ENCODE results near the gene NRN1.
"Not testable (repeated sequence)": the region's sequence is repeated elsewhere in the genome, so short reads cannot be mapped to it uniquely, and the experiment has no call there.

Gene NRN1

GRCh38 chr6:5986861-5987260, 19.9 kb downstream of the NRN1 start:
- DNase-seq (ENCODE audit: low read depth in 1 of 2, low spot score in 1 of 2) = no peak
- TF ChIP-seq JUND (IDR thresholded peaks at IDR 0.05; ENCODE audit: low read depth) = no peak
- in situ Hi-C loops (cut with HindIII; ENCODE audit: low pct_unique_long_range_greater_than_20kb, low sequenced_read_pairs) = no loop called here

- in situ Hi-C loops (cut with HindIII; ENCODE audit: low pct_unique_long_range_greater_than_20kb, low sequenced_read_pairs) = no loop called here
- DNase-seq (ENCODE audit: low read depth in 1 of 2, low spot score in 1 of 2) = no peak
- no peak for TF ChIP-seq JUND (IDR thresholded peaks at IDR 0.05; ENCODE audit: low read depth)
Measured at GRCh38 chr6:5984150-5985089, 22.3 kb downstream of the NRN1 start.

DNA sequence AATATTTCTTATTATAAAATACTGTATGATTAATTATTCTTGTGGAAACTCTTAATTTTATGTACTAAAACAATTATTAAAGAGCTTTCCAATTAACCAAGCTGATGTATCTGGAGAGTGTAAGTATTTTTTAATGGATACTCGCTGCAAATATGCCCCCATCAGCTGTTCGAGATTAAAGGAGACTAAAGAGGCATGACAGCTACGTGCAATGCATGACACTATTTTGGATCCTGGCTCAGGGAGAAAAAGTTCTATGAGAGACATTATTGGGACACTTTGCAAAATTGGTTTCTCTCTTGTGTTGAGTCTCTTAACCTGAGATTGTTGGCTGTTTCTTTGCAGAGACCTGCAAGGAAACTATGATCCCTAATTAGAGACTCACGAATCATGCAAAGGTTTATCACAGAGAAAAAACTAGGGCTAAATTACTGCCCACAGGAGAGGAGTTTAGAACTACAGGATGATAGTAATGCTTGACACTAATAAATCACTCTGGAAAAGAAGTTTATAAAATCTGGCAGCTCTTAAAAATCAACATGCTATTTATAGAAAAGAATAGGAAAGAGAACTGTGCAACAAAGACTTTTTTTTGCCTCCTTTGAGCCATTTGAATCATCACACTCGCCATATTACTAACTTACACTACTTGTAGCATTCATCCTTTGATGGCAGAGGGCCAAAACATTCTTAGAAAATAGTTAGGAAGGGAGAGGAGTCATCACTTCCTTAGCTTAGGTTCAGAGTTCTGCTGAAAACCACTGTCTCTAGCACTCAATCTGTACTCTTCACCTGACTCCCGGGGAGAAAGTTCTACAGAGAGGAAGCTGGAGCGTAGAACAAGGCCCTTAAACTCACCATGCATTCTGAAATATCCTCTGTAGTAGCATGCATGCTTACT, 25.3 kb downstream of the NRN1 start:
- in situ Hi-C loops (cut with HindIII; ENCODE audit: low pct_unique_long_range_greater_than_20kb, low sequenced_read_pairs) = no loop called here
- TF ChIP-seq JUND (IDR thresholded peaks at IDR 0.05; ENCODE audit: low read depth) = no peak
- no peak for DNase-seq (ENCODE audit: low read depth in 1 of 2, low spot score in 1 of 2)

- no peak for DNase-seq (ENCODE audit: low read depth in 1 of 2, low spot score in 1 of 2)
- in situ Hi-C loops (cut with HindIII; ENCODE audit: low pct_unique_long_range_greater_than_20kb, low sequenced_read_pairs) = no loop called here
Measured at GRCh38 chr6:5979650-5980420, 26.9 kb downstream of the NRN1 start.

DNA sequence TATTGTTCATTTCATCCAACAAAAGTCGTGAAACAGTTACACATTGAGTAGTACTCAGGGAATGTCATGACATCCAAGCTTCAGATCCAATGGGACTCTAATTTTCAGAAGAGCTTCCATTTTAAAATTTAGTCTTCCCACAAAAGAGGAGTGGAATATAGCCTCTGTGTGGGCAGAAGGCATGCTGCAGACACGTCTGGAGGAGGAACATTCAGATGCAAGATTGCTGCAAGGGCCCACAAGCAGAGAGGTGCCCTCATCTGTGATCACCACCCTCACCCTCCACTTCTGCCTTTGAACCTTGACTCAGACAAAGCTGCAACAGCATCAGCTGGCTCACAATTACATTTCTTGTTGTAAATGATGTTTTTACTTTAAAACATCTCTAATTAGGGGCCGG, 29.9 kb downstream of the NRN1 start:
- DNase-seq (ENCODE audit: low read depth in 1 of 2, low spot score in 1 of 2) = no peak
- no peak for TF ChIP-seq JUND (IDR thresholded peaks at IDR 0.05; ENCODE audit: low read depth)
- in situ Hi-C loops (cut with HindIII; ENCODE audit: low pct_unique_long_range_greater_than_20kb, low sequenced_read_pairs) = no loop called here

More at GRCh38 chr6:5979650-5980420, 26.9 kb downstream of the NRN1 start:
- no peak for TF ChIP-seq JUND (IDR thresholded peaks at IDR 0.05; ENCODE audit: low read depth)

DNA sequence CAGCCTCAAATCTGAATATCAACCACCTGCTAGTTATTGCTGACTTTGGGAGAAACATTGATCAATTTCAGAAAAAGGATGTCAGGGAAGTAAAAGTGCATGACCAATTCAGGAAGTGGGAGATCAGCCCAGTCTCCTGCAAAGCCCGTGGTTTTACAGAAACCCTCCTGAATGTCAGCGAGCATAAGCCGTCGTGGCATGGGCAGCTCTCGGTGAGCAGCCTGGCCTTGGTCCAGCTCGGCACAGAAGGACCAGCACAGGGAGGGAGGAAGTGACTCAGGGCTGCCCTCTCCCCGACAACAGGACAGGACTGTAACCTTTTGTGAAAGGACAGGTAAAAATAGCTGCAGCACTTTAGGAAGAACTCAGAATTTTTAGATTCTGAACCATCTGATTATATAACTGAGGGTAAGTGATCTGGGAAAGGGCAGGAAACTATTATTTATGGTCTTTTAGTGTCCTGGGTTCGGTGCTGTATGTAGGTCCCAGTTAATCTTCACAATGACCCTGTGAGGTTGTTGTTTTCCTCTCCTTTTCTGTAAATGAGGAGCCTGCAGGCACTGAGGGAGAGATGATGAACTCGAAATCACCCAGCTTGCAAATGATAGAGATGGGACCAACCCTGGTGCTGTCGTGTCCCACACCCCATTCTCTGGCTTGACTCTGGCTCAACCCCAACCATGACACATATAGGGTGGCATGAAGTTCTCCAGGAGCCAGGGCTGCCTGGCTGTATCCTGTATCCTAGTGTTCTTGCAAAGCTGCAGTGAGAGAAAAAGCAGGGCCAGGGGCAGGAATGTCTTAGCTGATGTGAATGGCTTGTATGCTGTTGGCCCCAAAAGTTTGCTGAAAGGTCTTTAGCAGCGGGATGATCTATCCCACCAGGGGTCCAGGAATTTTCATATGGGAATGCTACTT, 37.6 kb downstream of the NRN1 start:
- TF ChIP-seq JUND (IDR thresholded peaks at IDR 0.05; ENCODE audit: low read depth) = no peak

DNA sequence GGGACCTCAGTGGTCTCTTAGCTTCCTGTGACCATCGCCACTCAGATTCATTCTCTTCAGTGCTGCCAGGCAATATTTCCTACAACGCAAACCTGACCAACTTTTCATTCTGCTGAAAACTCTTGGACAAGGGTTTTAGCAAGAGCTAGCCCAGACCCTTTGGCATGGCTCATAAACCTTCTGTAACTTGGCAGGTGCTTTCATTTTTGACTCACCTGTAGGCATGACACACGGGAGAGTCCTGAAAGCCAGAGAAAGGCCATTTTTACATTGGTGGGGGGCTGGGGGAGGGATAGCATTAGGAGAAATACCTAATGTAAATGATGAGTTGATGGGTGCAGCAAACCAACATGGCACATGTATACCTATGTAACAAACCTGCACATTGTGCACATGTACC, 38.7 kb downstream of the NRN1 start:
- in situ Hi-C loops (cut with HindIII; ENCODE audit: low pct_unique_long_range_greater_than_20kb, low sequenced_read_pairs); DNase-seq (ENCODE audit: low read depth in 1 of 2, low spot score in 1 of 2): not testable (repeated sequence)

More for the DNA sequence above, 37.6 kb downstream of the NRN1 start:
- in situ Hi-C loops (cut with HindIII; ENCODE audit: low pct_unique_long_range_greater_than_20kb, low sequenced_read_pairs) = no loop called here
- no peak for DNase-seq (ENCODE audit: low read depth in 1 of 2, low spot score in 1 of 2)

- no peak for TF ChIP-seq JUND (IDR thresholded peaks at IDR 0.05; ENCODE audit: low read depth)
- in situ Hi-C loops (cut with HindIII; ENCODE audit: low pct_unique_long_range_greater_than_20kb, low sequenced_read_pairs) = no loop called here
- no peak for DNase-seq (ENCODE audit: low read depth in 1 of 2, low spot score in 1 of 2)
Measured at GRCh38 chr6:5967594-5967993, 39.1 kb downstream of the NRN1 start.

DNA sequence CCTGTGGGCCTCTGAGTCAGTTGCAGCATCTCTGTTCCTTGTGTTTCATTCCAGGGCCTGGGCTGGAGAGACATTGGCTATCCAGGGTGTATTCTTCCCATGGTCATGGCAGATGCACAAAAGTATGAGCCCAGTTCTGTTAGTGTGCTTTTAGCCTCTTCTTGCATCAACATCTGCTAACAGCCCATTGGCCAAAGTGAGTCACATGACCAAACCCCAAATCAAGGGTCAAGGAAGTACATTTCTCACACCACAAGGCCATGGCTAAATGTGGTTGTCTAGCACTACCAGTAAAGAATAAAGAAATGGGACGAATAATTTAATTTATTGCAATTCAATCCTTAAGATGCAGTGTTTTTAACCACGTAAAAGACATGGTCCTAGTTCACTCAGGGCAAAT, 43.9 kb downstream of the NRN1 start:
- no peak for TF ChIP-seq JUND (IDR thresholded peaks at IDR 0.05; ENCODE audit: low read depth)
- no peak for DNase-seq (ENCODE audit: low read depth in 1 of 2, low spot score in 1 of 2)
- in situ Hi-C loops (cut with HindIII; ENCODE audit: low pct_unique_long_range_greater_than_20kb, low sequenced_read_pairs) = no loop called here

DNA sequence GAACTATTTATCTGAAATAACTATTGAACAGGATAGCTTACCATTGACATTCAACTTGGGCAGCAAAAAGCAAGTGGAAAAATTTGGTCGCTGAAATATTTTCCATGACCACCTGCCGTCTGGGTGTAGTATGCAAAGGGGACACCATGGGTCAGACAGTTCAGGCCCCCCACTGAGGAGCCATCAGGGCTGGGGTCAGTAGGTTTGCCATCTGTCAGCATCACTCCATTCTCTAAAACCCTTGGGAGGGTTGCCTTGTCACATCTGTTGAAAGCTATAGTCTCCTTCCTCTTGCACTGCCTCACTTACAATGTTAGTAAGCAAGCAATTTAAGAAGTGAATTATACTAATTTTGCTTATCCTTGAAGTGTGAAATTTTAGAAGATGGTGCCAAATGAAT, 44.9 kb downstream of the NRN1 start:
- TF ChIP-seq JUND (IDR thresholded peaks at IDR 0.05; ENCODE audit: low read depth) = no peak
- no peak for DNase-seq (ENCODE audit: low read depth in 1 of 2, low spot score in 1 of 2)
- in situ Hi-C loops (cut with HindIII; ENCODE audit: low pct_unique_long_range_greater_than_20kb, low sequenced_read_pairs) = no loop called here

- DNase-seq (ENCODE audit: low read depth in 1 of 2, low spot score in 1 of 2) = no peak
- TF ChIP-seq JUND (IDR thresholded peaks at IDR 0.05; ENCODE audit: low read depth) = no peak
- in situ Hi-C loops (cut with HindIII; ENCODE audit: low pct_unique_long_range_greater_than_20kb, low sequenced_read_pairs) = no loop called here
Measured at GRCh38 chr6:5960456-5960855, 46.3 kb downstream of the NRN1 start.
